GM12878 (cell line): ENCODE data around the gene PCDHGA1. TPM values are rescaled to one million over a fixed set of nuclear protein-coding genes. Genes with fewer than 3 reads are reported as not detected.

Experiments used
- ATAC-seq: fragments of 200-7000 bp; cut with Tn5 transposase; 3 replicates; pipeline ENCODE4 v1.9.1; 2020; ENCODE audit warnings: mild to moderate bottlenecking, moderate library complexity
- BruUV-seq: library from RNA; stranded (reverse); fragments of 400-500 nt; replicated peaks from 2 replicates; lab custom pipeline; 2021; lab: Mats Ljungman, UMichigan
- CTCF ChIA-PET: fragments of 300-600 bp; sonication (Branson Sonifier 250); formaldehyde crosslinking; extraction: SDS; loops from one replicate; lab custom pipeline; 2021; ENCODE audit warnings: inconsistent platforms; lab: Yijun Ruan, JAX
- POLR2A ChIA-PET: fragments of 350-600 bp; formaldehyde crosslinking; extraction: SDS; loops from one replicate; lab custom pipeline; 2021; ENCODE audit warnings: inconsistent platforms; lab: Charles Lee
- RAD21 ChIA-PET: fragments of 300-600 bp; sonication (Branson Sonifier 250); formaldehyde crosslinking; loops from one replicate; lab custom pipeline; 2023; ENCODE audit warnings: antibody characterized with exemption; ENCODE audit not compliant: unreplicated experiment; lab: Charles Lee
- SMC1A ChIA-PET: fragments of 300-600 bp; sonication (Branson Sonifier 250); formaldehyde crosslinking; loops from one replicate; lab custom pipeline; 2023; ENCODE audit not compliant: unreplicated experiment, uncharacterized antibody; lab: Charles Lee
- DNase-seq: peaks from one replicate; pipeline ENCODE4 v3.0.0-alpha.2; 2011; ENCODE audit warnings: low read depth, low spot score
- FAIRE-seq: peaks from 3 replicates; lab custom pipeline; 2011; peaks lifted over from hg19 to GRCh38; lab: Jason Lieb, UNC
- H2AFZ ChIP-seq: 2 replicates; pipeline ENCODE4 v1.6.0; 2011; ENCODE audit warnings: low read depth, low read length, control low read depth; ENCODE audit not compliant: control insufficient read depth
- H3K27ac ChIP-seq: 2 replicates; pipeline ENCODE4 v1.5.1; 2011; ENCODE audit warnings: control low read depth; ENCODE audit not compliant: control insufficient read depth, insufficient read depth
- H3K27me3 ChIP-seq, 2 experiments: replicated peaks in 1 of 2; 2 replicates each; pipeline versions ENCODE4 v1.6.0 to v1.6.1; 2011; ENCODE audit warnings: low read length in 1 of 2; ENCODE audit not compliant: control insufficient read depth in 2 of 2, insufficient read depth in 2 of 2
- H3K36me3 ChIP-seq, 2 experiments: 2 replicates each; pipeline ENCODE4 v1.5.1; 2011; ENCODE audit warnings: low read length in 1 of 2; ENCODE audit not compliant: control insufficient read depth in 2 of 2, insufficient read depth in 2 of 2
- H3K4me1 ChIP-seq: 2 replicates; pipeline ENCODE4 v1.6.1; 2011; ENCODE audit warnings: mild to moderate bottlenecking, low read length, moderate library complexity, mixed read lengths; ENCODE audit not compliant: control insufficient read depth, insufficient read depth
- H3K4me2 ChIP-seq: 2 replicates; pipeline ENCODE4 v1.6.0; 2011; ENCODE audit warnings: control low read depth; ENCODE audit not compliant: control insufficient read depth, insufficient read depth
- H3K4me3 ChIP-seq: fragments of 200-600 bp; sonication (generic); 2 replicates; pipeline ENCODE4 v1.5.1; 2016
- H3K79me2 ChIP-seq: 2 replicates; pipeline ENCODE4 v1.6.0; 2011; ENCODE audit warnings: low read length; ENCODE audit not compliant: control insufficient read depth, insufficient read depth
- H3K9ac ChIP-seq: 2 replicates; pipeline ENCODE4 v1.8.0; 2011; ENCODE audit warnings: low read length, control low read depth, mixed read lengths; ENCODE audit not compliant: control insufficient read depth, insufficient read depth
- H3K9me3 ChIP-seq: replicated peaks from 3 replicates; pipeline ENCODE4 v1.5.1; 2011; ENCODE audit warnings: mild to moderate bottlenecking, low read length; ENCODE audit not compliant: control insufficient read depth, insufficient read depth
- H4K20me1 ChIP-seq: 2 replicates; pipeline ENCODE4 v1.6.0; 2011; ENCODE audit not compliant: control insufficient read depth, insufficient read depth
- BACH1 ChIP-seq: fragments of 450-650 bp; IDR thresholded peaks from 2 replicates; pipeline ENCODE4 v1.6.1; 2017; ENCODE audit warnings: mild to moderate bottlenecking, borderline replicate concordance
- BCL11A ChIP-seq: IDR thresholded peaks from 2 replicates; pipeline ENCODE4 v1.6.1; 2011; ENCODE audit warnings: low read depth, low read length
- CHD1 ChIP-seq: IDR thresholded peaks from 2 replicates; pipeline ENCODE4 v1.6.1; 2012; ENCODE audit warnings: low read depth, low read length, improper control_type of control experiment
- CREM ChIP-seq: IDR thresholded peaks from 2 replicates; pipeline ENCODE4 v1.6.1; 2014; ENCODE audit warnings: antibody characterized with exemption, low read depth
- CTCF ChIP-seq, 3 experiments: IDR thresholded peaks in 2 of 3; conservative IDR thresholded peaks in 1 of 3; 2 replicates each; pipeline ENCODE4 v1.5.1; 2011; ENCODE audit warnings: low read depth in 3 of 3, low read length in 3 of 3, mild to moderate bottlenecking in 3 of 3, control low read depth in 2 of 3, moderate library complexity in 2 of 3, inconsistent platforms in 1 of 3, mixed read lengths in 1 of 3; ENCODE audit not compliant: control insufficient read depth in 2 of 3, insufficient read depth in 1 of 3; ENCODE audit errors: extremely low read depth in 1 of 3
- GATAD2B ChIP-seq: fragments of 450-650 bp; conservative IDR thresholded peaks from 2 replicates; pipeline ENCODE4 v1.6.1; 2017; ENCODE audit warnings: low read depth, mild to moderate bottlenecking, moderate library complexity
- IKZF2 ChIP-seq, 2 experiments: fragments of 450-650 bp; IDR thresholded peaks; 2 replicates each; pipeline ENCODE4 v1.6.1; 2017; ENCODE audit warnings: mild to moderate bottlenecking in 2 of 2, moderate library complexity in 2 of 2
- NBN ChIP-seq: fragments of 450-650 bp; IDR thresholded peaks from 2 replicates; pipeline ENCODE4 v1.6.1; 2016
- RAD21 ChIP-seq: IDR thresholded peaks from 2 replicates; pipeline ENCODE4 v1.6.1; 2011; ENCODE audit warnings: mild to moderate bottlenecking, low read depth, low read length, moderate library complexity; ENCODE audit not compliant: insufficient read depth
- USF2 ChIP-seq: IDR thresholded peaks from 2 replicates; pipeline ENCODE4 v1.6.1; 2011; ENCODE audit warnings: low read depth, low read length, improper control_type of control experiment, borderline replicate concordance
- ZNF24 ChIP-seq: fragments of 450-650 bp; IDR thresholded peaks from 2 replicates; pipeline ENCODE4 v1.6.1; 2017; ENCODE audit warnings: antibody characterized with exemption, mild to moderate bottlenecking
- ZNF622 ChIP-seq: fragments of 450-650 bp; IDR thresholded peaks from 2 replicates; pipeline ENCODE4 v1.6.1; 2017; ENCODE audit warnings: mild to moderate bottlenecking, inconsistent platforms
- WGBS: methylation state at CpG from one replicate; pipeline ENCODE4 v1.1.6; 2016; ENCODE audit warnings: low lambda C conversion rate; ENCODE audit not compliant: insufficient replicate concordance, insufficient coverage; ENCODE audit errors: missing lambda C conversion rate; 5-methylcytosine and 5-hydroxymethylcytosine counted together
- in situ Hi-C: fragments of 300-500 bp; cut with MboI; formaldehyde crosslinking; loops from 9 replicates; pipeline ENCODE4 v1.14.3; 2018; ENCODE audit warnings: mixed read lengths
- intact Hi-C: fragments of 100-400 bp; cut with micrococcal nuclease; formaldehyde crosslinking; loops from one replicate; pipeline ENCODE4 v1.14.2; 2022; ENCODE audit not compliant: unreplicated experiment
- polyA plus RNA-seq, 11 experiments: library from polyadenylated mRNA; depleted of rRNA in 4 of 11; unstranded in 6 of 11; stranded (reverse) in 5 of 11; fragments of >200 nt; fragmentation: Nextera tagmentation in 4 of 11; fragmentation: Illumina TruSeq in 1 of 11; extraction: Ambion mirVana in 4 of 11; extraction: Trizol in 1 of 11; gene quantifications; 1 replicate in 1 of 11; 2 replicates in 10 of 11; pipeline versions ENCODE4 v1.2.1 to v1.2.3, GENCODE V29; 2011 to 2016; ENCODE audit warnings: inconsistent platforms in 2 of 11, missing spikeins in 2 of 11, low read depth in 1 of 11
- total RNA-seq, 4 experiments: library from RNA; depleted of rRNA in 3 of 4; stranded (reverse); fragments of >200 nt in 3 of 4; fragmentation: Illumina TruSeq in 1 of 4; extraction: Trizol in 1 of 4; gene quantifications; 2 replicates each; pipeline versions ENCODE4 v1.2.1 to v1.2.3, GENCODE V29; 2013 to 2021
- TF ChIP-seq, protein P1 (sequence below): fragments of 150-350 bp; IDR thresholded peaks from 2 replicates; pipeline ENCODE4 v1.6.1; 2014; ENCODE audit warnings: mild to moderate bottlenecking, low read depth, low read length
- TF ChIP-seq, protein P2 (sequence below): fragments of 450-650 bp; IDR thresholded peaks from 2 replicates; pipeline ENCODE4 v1.6.1; 2018; ENCODE audit warnings: borderline replicate concordance, mild to moderate bottlenecking; ENCODE audit not compliant: partially characterized antibody
- TF ChIP-seq, protein P3 (sequence below): IDR thresholded peaks from 2 replicates; pipeline ENCODE4 v1.6.1; 2011; ENCODE audit warnings: mild to moderate bottlenecking, low read depth, low read length, moderate library complexity; ENCODE audit not compliant: insufficient replicate concordance

Gene PCDHGA1
- total and polyA plus RNA-seq, 10 of the 15 experiments (the other 5 are each of a cell fraction or from before 2014, with no cell fraction given) = 0.02 to 0.51 (median 0.19) TPM; not detected in 3

DNA sequence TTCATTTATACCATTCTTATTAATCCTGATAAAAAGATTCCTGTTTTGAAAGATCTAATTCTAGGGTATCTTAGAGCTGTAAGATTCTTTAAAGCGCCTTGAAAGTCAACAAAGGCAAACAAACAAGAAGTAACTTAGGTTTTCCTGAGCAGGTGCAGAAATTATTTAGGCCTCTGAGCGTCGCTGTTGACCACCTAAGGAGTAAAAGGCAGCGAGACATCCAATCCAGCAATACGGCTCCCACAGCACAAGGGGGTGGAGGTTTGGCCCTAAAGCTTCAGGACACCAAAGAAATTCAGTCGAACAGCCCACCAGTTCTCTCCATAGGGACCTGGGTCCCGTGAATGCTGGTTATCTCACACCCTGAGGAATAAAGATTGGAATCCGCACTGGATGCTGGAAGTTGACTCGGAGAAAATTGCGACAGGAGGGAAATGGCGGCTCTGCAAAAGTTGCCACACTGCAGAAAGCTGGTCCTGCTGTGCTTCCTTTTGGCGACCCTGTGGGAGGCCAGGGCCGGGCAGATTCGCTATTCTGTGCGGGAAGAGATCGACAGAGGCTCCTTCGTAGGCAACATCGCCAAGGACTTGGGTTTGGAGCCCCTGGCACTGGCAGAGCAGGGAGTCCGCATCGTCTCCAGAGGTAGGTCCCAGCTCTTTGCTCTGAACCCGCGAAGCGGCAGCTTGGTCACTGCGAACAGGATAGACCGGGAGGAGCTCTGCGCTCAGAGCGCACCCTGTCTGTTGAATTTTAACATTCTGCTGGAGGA lies 8.4 kb downstream of the PCDHGA1 start, which contains the start of gene PCDHGA2:
Gene PCDHGA2 (plus strand): TSS at position 223 of the 769 bp plus-strand sequence.
- H2AFZ ChIP-seq = no peak within 1 kb of the TSS
- no peak within 1 kb of the TSS for H3K27ac ChIP-seq
- FAIRE-seq = no peak
- no peaks in the 10 kb centered on the region for H3K36me3 ChIP-seq
- RAD21 ChIA-PET = interaction anchor here (0.7 kb wide), 1 partner anchor 225 kb away, joined by 3 read pairs; no protein-coding TSS in a partner anchor
- in situ Hi-C loops = no loop called here
- H3K9ac ChIP-seq = no peak within 1 kb of the TSS
- SMC1A ChIA-PET = interaction anchor here (1.3 to 1.6 kb wide), 2 partner anchors 10 to 225 kb away, joined by 3 to 6 read pairs; no protein-coding TSS in a partner anchor
- 42% methylated on average over 27 of the region's 27 CpGs for WGBS
- intact Hi-C loops = no loop called here
- no peaks in the 10 kb centered on the region; the same call in 1 of the 3 replicates for H3K9me3 ChIP-seq
- DNase-seq = no peak
- BruUV-seq = no TSS peak
- peak; percentile 49 for ATAC-seq
- H3K27me3 ChIP-seq = no peaks in the 10 kb centered on the region
- no peaks in the 10 kb centered on the region for H3K4me1 ChIP-seq
- H3K79me2 ChIP-seq = no peaks in the 10 kb centered on the region
- POLR2A ChIA-PET = no interaction called here
- no peak within 1 kb of the TSS for H3K4me3 ChIP-seq
- CTCF ChIA-PET = interaction anchor here (1.4 to 1.7 kb wide), 2 partner anchors 16 to 18 kb away, joined by 5 read pairs; partner anchors contain the start of gene TAF7
- H4K20me1 ChIP-seq = no peaks in the 10 kb centered on the region
- TF ChIP-seq, protein P1, sequence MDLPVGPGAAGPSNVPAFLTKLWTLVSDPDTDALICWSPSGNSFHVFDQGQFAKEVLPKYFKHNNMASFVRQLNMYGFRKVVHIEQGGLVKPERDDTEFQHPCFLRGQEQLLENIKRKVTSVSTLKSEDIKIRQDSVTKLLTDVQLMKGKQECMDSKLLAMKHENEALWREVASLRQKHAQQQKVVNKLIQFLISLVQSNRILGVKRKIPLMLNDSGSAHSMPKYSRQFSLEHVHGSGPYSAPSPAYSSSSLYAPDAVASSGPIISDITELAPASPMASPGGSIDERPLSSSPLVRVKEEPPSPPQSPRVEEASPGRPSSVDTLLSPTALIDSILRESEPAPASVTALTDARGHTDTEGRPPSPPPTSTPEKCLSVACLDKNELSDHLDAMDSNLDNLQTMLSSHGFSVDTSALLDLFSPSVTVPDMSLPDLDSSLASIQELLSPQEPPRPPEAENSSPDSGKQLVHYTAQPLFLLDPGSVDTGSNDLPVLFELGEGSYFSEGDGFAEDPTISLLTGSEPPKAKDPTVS = no peak
- TF ChIP-seq ZNF24 (no peak), CTCF (IDR thresholded peaks at IDR 0.05 in 2 of 3, conservative IDR thresholded peaks at IDR 0.05 in 1 of 3; ENCODE audit: control insufficient read depth in 2 of 3, extremely low read depth in 1 of 3, insufficient read depth in 1 of 3, low read depth in 3 of 3, low read length in 3 of 3) (peak; percentile 16 to 46 (median 40); a peak in 5 of 6 replicates), BACH1 (no peak), BCL11A (no peak), ZNF622 (no peak), CREM (no peak), CHD1 (no peak), IKZF2 (IDR thresholded peaks at IDR 0.05) (no peak), RAD21 (peak; percentile 42), USF2 (no peak), NBN (no peak), GATAD2B (no peak)
- TF ChIP-seq, protein P2, sequence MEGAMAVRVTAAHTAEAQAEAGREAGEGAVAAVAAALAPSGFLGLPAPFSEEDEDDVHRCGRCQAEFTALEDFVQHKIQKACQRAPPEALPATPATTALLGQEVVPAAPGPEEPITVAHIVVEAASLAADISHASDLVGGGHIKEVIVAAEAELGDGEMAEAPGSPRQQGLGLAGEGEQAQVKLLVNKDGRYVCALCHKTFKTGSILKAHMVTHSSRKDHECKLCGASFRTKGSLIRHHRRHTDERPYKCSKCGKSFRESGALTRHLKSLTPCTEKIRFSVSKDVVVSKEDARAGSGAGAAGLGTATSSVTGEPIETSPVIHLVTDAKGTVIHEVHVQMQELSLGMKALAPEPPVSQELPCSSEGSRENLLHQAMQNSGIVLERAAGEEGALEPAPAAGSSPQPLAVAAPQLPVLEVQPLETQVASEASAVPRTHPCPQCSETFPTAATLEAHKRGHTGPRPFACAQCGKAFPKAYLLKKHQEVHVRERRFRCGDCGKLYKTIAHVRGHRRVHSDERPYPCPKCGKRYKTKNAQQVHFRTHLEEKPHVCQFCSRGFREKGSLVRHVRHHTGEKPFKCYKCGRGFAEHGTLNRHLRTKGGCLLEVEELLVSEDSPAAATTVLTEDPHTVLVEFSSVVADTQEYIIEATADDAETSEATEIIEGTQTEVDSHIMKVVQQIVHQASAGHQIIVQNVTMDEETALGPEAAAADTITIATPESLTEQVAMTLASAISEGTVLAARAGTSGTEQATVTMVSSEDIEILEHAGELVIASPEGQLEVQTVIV = no peak
- TF ChIP-seq, protein P3, sequence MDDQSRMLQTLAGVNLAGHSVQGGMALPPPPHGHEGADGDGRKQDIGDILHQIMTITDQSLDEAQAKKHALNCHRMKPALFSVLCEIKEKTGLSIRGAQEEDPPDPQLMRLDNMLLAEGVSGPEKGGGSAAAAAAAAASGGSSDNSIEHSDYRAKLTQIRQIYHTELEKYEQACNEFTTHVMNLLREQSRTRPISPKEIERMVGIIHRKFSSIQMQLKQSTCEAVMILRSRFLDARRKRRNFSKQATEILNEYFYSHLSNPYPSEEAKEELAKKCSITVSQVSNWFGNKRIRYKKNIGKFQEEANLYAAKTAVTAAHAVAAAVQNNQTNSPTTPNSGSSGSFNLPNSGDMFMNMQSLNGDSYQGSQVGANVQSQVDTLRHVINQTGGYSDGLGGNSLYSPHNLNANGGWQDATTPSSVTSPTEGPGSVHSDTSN = no peak
- H3K4me2 ChIP-seq = no peak within 1 kb of the TSS
